CD4-positive, alpha-beta T cell (primary cell): ENCODE measurements around the gene FBXO3. TPM values are rescaled to one million over a fixed set of nuclear protein-coding genes. Genes with fewer than 3 reads are reported as not detected.

Experiments used
- ATAC-seq: fragments of 200-7000 bp; cut with Tn5 transposase; one replicate; pipeline ENCODE4 v1.10.0; 2022; ENCODE audit warnings: mild to moderate bottlenecking; ENCODE audit not compliant: poor library complexity
- CTCF ChIA-PET: fragments of 350-600 bp; sonication (Branson Sonifier 250); formaldehyde crosslinking; loops from one replicate; lab custom pipeline; 2021; ENCODE audit warnings: antibody characterized with exemption, inconsistent platforms; lab: Charles Lee
- POLR2A ChIA-PET: fragments of 350-600 bp; sonication (Branson Sonifier 250); formaldehyde crosslinking; loops from one replicate; lab custom pipeline; 2021; ENCODE audit warnings: antibody characterized with exemption, inconsistent platforms; lab: Charles Lee
- DNase-seq, 14 experiments: peaks; one replicate each; pipeline ENCODE4 v3.0.0-alpha.2; 2013 to 2020; ENCODE audit warnings: mixed read lengths in 2 of 14
- H3K27ac ChIP-seq, 2 donors: one replicate each; pipeline versions ENCODE4 v1.5.1 to v1.7.0; 2013; ENCODE audit warnings: low read length in 2 of 2, low read depth in 1 of 2, mild to moderate bottlenecking in 1 of 2
- H3K27me3 ChIP-seq, 2 experiments: 1 replicate in 1 of 2; 2 replicates in 1 of 2; pipeline versions ENCODE4 v1.6.1 to v1.7.0; 2013; ENCODE audit warnings: low read length in 2 of 2, control low read depth in 1 of 2, mild to moderate bottlenecking in 1 of 2, moderate library complexity in 1 of 2; ENCODE audit not compliant: insufficient read depth in 2 of 2, control insufficient read depth in 1 of 2
- H3K36me3 ChIP-seq: one replicate; pipeline ENCODE4 v1.6.1; 2013; ENCODE audit warnings: low read length, control low read depth; ENCODE audit not compliant: insufficient read depth
- H3K4me1 ChIP-seq: one replicate; pipeline ENCODE4 v1.6.1; 2013; ENCODE audit warnings: low read length, control low read depth; ENCODE audit not compliant: insufficient read depth
- H3K4me3 ChIP-seq: one replicate; pipeline ENCODE4 v1.5.1; 2013; ENCODE audit warnings: mild to moderate bottlenecking, low read length, moderate library complexity
- H3K9me3 ChIP-seq, 2 experiments: 1 replicate in 1 of 2; 2 replicates in 1 of 2; pipeline versions ENCODE4 v1.6.1 to v1.7.0; 2013; ENCODE audit warnings: low read length in 2 of 2, mild to moderate bottlenecking in 2 of 2, control low read depth in 1 of 2, moderate library complexity in 1 of 2; ENCODE audit not compliant: control insufficient read depth in 1 of 2, insufficient read depth in 1 of 2
- H3K27ac Mint-ChIP-seq: one replicate; pipeline ENCODE4 v1.8.0; 2020; ENCODE audit warnings: mixed read lengths
- H3K27me3 Mint-ChIP-seq: one replicate; pipeline ENCODE4 v1.8.0; 2021; ENCODE audit warnings: mixed read lengths
- H3K36me3 Mint-ChIP-seq: one replicate; pipeline ENCODE4 v1.8.0; 2021; ENCODE audit warnings: low read depth, mixed read lengths
- H3K4me1 Mint-ChIP-seq: one replicate; pipeline ENCODE4 v1.8.0; 2021; ENCODE audit warnings: low read depth, mixed read lengths
- H3K4me3 Mint-ChIP-seq: one replicate; pipeline ENCODE4 v1.8.0; 2020; ENCODE audit warnings: mild to moderate bottlenecking, mixed read lengths
- H3K9me3 Mint-ChIP-seq: one replicate; pipeline ENCODE4 v1.8.0; 2020; ENCODE audit warnings: mixed read lengths
- intact Hi-C, 2 experiments: fragments of 100-400 bp; cut with DNase I in 1 of 2; cut with micrococcal nuclease in 1 of 2; formaldehyde crosslinking; loops; one replicate each; pipeline versions ENCODE4 v1.15.1 to v1.9.0; 2023 to 2025; cut with DNase I, micrococcal nuclease
- total RNA-seq, 174 experiments: library from RNA in 2 of 174; stranded (reverse) in 2 of 174; gene quantifications; one replicate each; pipeline ENCODE4 v1.2.3 and lab custom pipeline; 2021 to 2026
- TF ChIP-seq, protein P1 (sequence below): fragments of 200-600 bp; IDR thresholded peaks from one replicate; pipeline ENCODE4 v1.8.0; 2022; ENCODE audit warnings: antibody characterized with exemption, mild to moderate bottlenecking

FBXO3 gene
- total RNA-seq, 2 experiments from 2014 or later, result 62.0 to 63.4 TPM

DNA sequence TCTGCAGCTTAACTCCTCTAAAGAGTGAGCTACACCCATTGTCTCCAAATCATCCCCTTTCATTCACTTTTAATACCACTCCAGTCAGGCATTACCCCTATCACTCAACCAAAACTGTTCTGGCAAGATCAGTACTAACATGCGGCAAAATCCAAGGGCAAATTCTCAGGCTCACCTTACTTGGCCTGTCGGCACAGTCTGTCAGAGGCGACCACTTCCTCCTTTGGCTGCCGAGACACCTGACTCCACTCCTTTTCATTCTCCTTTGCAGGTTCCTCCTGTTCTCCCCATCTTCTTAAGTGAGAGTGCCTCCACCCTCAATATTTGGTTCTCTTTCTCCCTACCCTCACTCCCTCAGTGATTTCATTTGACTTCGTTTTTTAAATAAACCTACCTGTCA, 77.9 kb downstream of the FBXO3 start:
- no peak overlapping the region for H3K27ac ChIP-seq
- Mint-ChIP-seq H3K4me3 (no peak overlapping the region), H3K9me3 (no peaks in the 10 kb centered on the region), H3K27me3 (peaks cover 10% of the 10 kb centered on the region), H3K27ac (no peak overlapping the region), H3K4me1 (peaks cover 24% of the 10 kb centered on the region), H3K36me3 (no peaks in the 10 kb centered on the region)
- H3K4me1 ChIP-seq, result peaks cover 13% of the 10 kb centered on the region
- ChIA-PET POLR2A (interaction anchor here (1.1 kb wide), 1 partner anchor 661 kb away, joined by 3 read pairs; the partner anchor contains the start of gene ABTB2), CTCF (no interaction called here)
- DNase-seq, result no peak
- no peaks in the 10 kb centered on the region for H3K9me3 ChIP-seq
- H3K4me3 ChIP-seq, result no peak overlapping the region
- H3K27me3 ChIP-seq, result peaks cover 2 to 3% of the 10 kb centered on the region in 2 experiments
- ATAC-seq, result no peak
- TF ChIP-seq, protein P1, sequence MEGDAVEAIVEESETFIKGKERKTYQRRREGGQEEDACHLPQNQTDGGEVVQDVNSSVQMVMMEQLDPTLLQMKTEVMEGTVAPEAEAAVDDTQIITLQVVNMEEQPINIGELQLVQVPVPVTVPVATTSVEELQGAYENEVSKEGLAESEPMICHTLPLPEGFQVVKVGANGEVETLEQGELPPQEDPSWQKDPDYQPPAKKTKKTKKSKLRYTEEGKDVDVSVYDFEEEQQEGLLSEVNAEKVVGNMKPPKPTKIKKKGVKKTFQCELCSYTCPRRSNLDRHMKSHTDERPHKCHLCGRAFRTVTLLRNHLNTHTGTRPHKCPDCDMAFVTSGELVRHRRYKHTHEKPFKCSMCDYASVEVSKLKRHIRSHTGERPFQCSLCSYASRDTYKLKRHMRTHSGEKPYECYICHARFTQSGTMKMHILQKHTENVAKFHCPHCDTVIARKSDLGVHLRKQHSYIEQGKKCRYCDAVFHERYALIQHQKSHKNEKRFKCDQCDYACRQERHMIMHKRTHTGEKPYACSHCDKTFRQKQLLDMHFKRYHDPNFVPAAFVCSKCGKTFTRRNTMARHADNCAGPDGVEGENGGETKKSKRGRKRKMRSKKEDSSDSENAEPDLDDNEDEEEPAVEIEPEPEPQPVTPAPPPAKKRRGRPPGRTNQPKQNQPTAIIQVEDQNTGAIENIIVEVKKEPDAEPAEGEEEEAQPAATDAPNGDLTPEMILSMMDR, result no peak
- no peaks in the 10 kb centered on the region for H3K36me3 ChIP-seq
- intact Hi-C loops, result loop anchor here in 1 of 2 experiments (10.0 kb wide), 1 partner anchor 658 kb away; the partner anchor contains the start of gene ABTB2

DNA sequence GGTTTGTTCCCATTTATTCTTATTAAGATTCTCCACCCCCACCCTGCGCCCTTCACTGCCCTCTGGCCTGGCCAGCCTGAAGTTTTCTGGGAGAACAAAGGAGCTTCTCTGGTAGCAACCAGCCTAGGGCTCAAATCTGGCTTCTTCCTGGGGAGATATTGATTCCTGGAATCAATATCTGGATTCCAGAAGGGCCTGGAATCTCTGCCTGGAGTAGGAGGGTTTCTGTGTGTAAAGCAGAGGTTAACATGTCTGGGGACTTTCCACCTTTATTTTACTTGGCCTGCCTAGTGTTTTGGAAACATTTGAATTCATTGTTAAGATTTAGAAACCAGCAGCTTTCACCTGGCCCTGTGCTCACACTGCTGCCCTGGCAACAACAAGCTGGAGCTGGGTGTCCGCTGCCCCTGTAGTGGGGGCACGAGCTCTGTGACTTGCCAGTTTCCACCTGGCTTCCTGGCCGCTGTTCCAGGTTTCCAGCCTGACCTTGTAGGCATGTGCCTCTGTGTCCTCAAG, 79.2 kb downstream of the FBXO3 start:
- TF ChIP-seq, protein P1, result no peak
- intact Hi-C loops, result loop anchor here in 1 of 2 experiments (10.0 kb wide), 1 partner anchor 660 kb away; the partner anchor contains the start of gene ABTB2
- H3K9me3 ChIP-seq, result no peaks in the 10 kb centered on the region
- ChIA-PET POLR2A (interaction anchor here (0.7 kb wide), 1 partner anchor 9 kb away, joined by 3 read pairs; no protein-coding TSS in a partner anchor), CTCF (no interaction called here)
- no peaks in the 10 kb centered on the region for H3K9me3 Mint-ChIP-seq
- ATAC-seq (no peak), DNase-seq (no peak)
- H3K36me3 ChIP-seq, result no peaks in the 10 kb centered on the region
- peaks cover 5% of the 10 kb centered on the region for H3K4me1 ChIP-seq
- no peak overlapping the region for H3K4me3 Mint-ChIP-seq
- H3K27ac Mint-ChIP-seq, result no peak overlapping the region
- H3K36me3 Mint-ChIP-seq, result no peaks in the 10 kb centered on the region
- peaks cover 10% of the 10 kb centered on the region for H3K27me3 Mint-ChIP-seq
- H3K4me3 ChIP-seq, result no peak overlapping the region
- H3K4me1 Mint-ChIP-seq, result peaks cover 17% of the 10 kb centered on the region
- no peak overlapping the region for H3K27ac ChIP-seq
- H3K27me3 ChIP-seq, result peaks cover 2 to 3% of the 10 kb centered on the region in 2 experiments

DNA sequence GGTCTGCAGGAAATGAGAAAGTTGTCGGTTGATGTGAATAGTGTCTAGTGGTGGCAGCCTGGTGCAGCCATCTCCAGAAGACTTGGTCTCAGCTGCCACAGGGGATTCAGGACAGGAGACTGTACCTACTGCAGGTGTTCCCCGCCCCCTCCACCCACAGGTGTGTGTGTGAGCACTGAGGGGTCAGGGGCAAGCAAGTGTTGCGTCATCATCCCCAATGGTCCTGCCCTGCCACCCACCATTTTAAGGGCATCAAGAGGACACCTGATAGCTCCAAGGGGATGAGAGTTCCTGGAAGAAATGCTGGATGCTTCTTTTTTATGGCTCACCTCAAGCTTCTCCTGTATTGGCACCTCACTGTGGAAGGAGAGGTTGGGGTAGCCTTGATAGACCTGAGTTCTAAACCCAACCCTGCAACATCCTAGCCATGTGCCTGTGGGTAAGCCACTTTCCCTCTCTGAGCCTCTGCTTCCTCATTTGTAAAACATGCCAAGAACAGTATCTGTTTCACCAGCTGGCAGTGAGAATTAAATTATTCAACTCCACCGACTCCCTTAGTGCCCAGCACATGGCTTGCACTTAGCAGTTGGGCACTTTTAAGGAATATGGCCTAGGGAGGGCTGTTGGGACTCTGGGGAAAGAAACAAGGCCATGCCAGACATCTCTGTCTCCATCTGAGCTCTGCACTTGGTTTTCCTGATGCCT, 79.8 kb downstream of the FBXO3 start:
- POLR2A ChIA-PET, result interaction anchor here (0.7 kb wide), 1 partner anchor 9 kb away, joined by 3 read pairs; no protein-coding TSS in a partner anchor
- H3K36me3 Mint-ChIP-seq, result no peaks in the 10 kb centered on the region
- H3K4me3 Mint-ChIP-seq, result no peak overlapping the region
- Histone ChIP-seq H3K4me1 (no peaks in the 10 kb centered on the region), H3K36me3 (no peaks in the 10 kb centered on the region), H3K9me3 (no peaks in the 10 kb centered on the region), H3K4me3 (no peak overlapping the region), H3K27ac (no peak overlapping the region), H3K27me3 (peaks cover 2 to 3% of the 10 kb centered on the region in 2 experiments)
- no peaks in the 10 kb centered on the region for H3K9me3 Mint-ChIP-seq
- H3K4me1 Mint-ChIP-seq, result peaks cover 13% of the 10 kb centered on the region
- peaks cover 10% of the 10 kb centered on the region for H3K27me3 Mint-ChIP-seq
- intact Hi-C loops, result loop anchor here in 1 of 2 experiments (10.0 kb wide), 1 partner anchor 660 kb away; the partner anchor contains the start of gene ABTB2
- H3K27ac Mint-ChIP-seq, result no peak overlapping the region
- CTCF ChIA-PET, result no interaction called here
- DNase-seq, result no peak
- TF ChIP-seq, protein P1, result no peak
- no peak for ATAC-seq
